Left lung (tissue), 10 donors: Measurements from ENCODE around the gene CAB39. TPM values are rescaled to one million over a fixed set of nuclear protein-coding genes. Genes with fewer than 3 reads are reported as not detected.

Experiments used
- ATAC-seq: fragments of 200-7000 bp; cut with Tn5 transposase; one replicate; pipeline ENCODE4 v1.9.1; 2020; ENCODE audit warnings: moderate library complexity
- DNase-seq, 4 donors: peaks; one replicate each; pipeline ENCODE4 v3.0.0-alpha.2; 2013 to 2020
- H3K27ac ChIP-seq, 2 donors: fragments of 200-600 bp; sonication (generic) in 1 of 2; one replicate each; pipeline versions ENCODE4 v1.5.0 to v1.8.0; 2020 to 2021
- H3K27me3 ChIP-seq, 2 donors: fragments of 200-600 bp; sonication (generic) in 1 of 2; one replicate each; pipeline versions ENCODE4 v1.5.0 to v1.8.0; 2020 to 2021
- H3K36me3 ChIP-seq, 2 donors: fragments of 200-600 bp; sonication (generic) in 1 of 2; one replicate each; pipeline versions ENCODE4 v1.5.0 to v1.8.0; 2020 to 2021
- H3K4me1 ChIP-seq, 2 donors: fragments of 200-600 bp; one replicate each; pipeline ENCODE4 v1.8.0; 2021
- H3K4me3 ChIP-seq, 2 donors: fragments of 200-600 bp; sonication (generic) in 1 of 2; one replicate each; pipeline versions ENCODE4 v1.5.0 to v1.8.0; 2020 to 2021; ENCODE audit warnings: mild to moderate bottlenecking in 1 of 2
- H3K9me3 ChIP-seq, 2 donors: fragments of 200-600 bp; sonication (generic) in 1 of 2; one replicate each; pipeline versions ENCODE4 v1.5.0 to v1.8.0; 2020 to 2021
- CTCF ChIP-seq, 2 donors: fragments of 200-600 bp; sonication (generic) in 1 of 2; IDR thresholded peaks; one replicate each; pipeline versions ENCODE4 v1.5.0 to v1.8.0; 2021; ENCODE audit warnings: antibody characterized with exemption in 2 of 2
- intact Hi-C, 2 donors: fragments of 100-400 bp; cut with DNase I; formaldehyde crosslinking; loops; one replicate each; pipeline versions ENCODE4 v1.11.2 to v1.14.2; 2022
- polyA plus RNA-seq, 6 donors: library from polyadenylated mRNA; unstranded; fragments of 120-200 nt; gene quantifications; one replicate each; pipeline ENCODE4 v1.2.1, GENCODE V29; 2013; ENCODE audit not compliant: insufficient read length in 6 of 6
- total RNA-seq, 2 donors: library from RNA; stranded (reverse); fragmentation: NEBNext Ultra II Directional; extraction: Animal tissue kit (Norgen Biotek cat#: 25700); gene quantifications; one replicate each; pipeline ENCODE4 v1.2.1, GENCODE V29; 2021
- donor health status: DM: no; HTN: yes; CAD: no.
- donor health status: DM: no; HTN: no; CAD: no.

Gene CAB39
- total and polyA plus RNA-seq, 8 donors = 52.9 to 86.5 (median 63.3) TPM

- ATAC-seq (peak; percentile 36), DNase-seq (peak in 2 of 4 donors; percentile 43 to 90)
- Histone ChIP-seq H3K27me3 (no peaks in the 10 kb centered on the region), H3K4me1 (peaks cover 29 to 76% of the 10 kb centered on the region in 2 donors), H3K27ac (peak overlapping the region; percentile 93 to 96), H3K4me3 (peak overlapping the region; percentile 81 to 96), H3K9me3 (no peaks in the 10 kb centered on the region), H3K36me3 (no peaks in the 10 kb centered on the region)
- no peak for TF ChIP-seq CTCF (IDR thresholded peaks at IDR 0.05)
- intact Hi-C loops = loop anchor here in 1 of 2 donors (5.0 kb wide), 1 partner anchor 84 kb away; no protein-coding TSS in a partner anchor
Measured at GRCh38 chr2:230713331-230714135, 891 bp downstream of the CAB39 start.

- no peaks in the 10 kb centered on the region for H3K9me3 ChIP-seq
- H3K27me3 ChIP-seq = no peaks in the 10 kb centered on the region
- H3K36me3 ChIP-seq = no peaks in the 10 kb centered on the region
- H3K4me3 ChIP-seq = peak overlapping the region; percentile 81 to 96
- peaks cover 29 to 80% of the 10 kb centered on the region in 2 donors for H3K4me1 ChIP-seq
- ATAC-seq (peak; percentile 59), DNase-seq (no peak)
- intact Hi-C loops = loop anchor here in 1 of 2 donors (5.0 kb wide), 1 partner anchor 83 kb away; no protein-coding TSS in a partner anchor
- peak overlapping the region; percentile 93 to 96 for H3K27ac ChIP-seq
- TF ChIP-seq CTCF (IDR thresholded peaks at IDR 0.05) = no peak
Measured at GRCh38 chr2:230714136-230714480, 1.5 kb downstream of the CAB39 start.

GRCh38 chr2:230715201-230715600 lies 2.6 kb downstream of the CAB39 start:
- Histone ChIP-seq H3K4me3 (peak overlapping the region in 1 of 2 donors; percentile 96), H3K36me3 (no peaks in the 10 kb centered on the region), H3K9me3 (no peaks in the 10 kb centered on the region), H3K27ac (peak overlapping the region in 1 of 2 donors; percentile 96), H3K4me1 (peaks cover 29 to 83% of the 10 kb centered on the region in 2 donors), H3K27me3 (no peaks in the 10 kb centered on the region)
- ATAC-seq = no peak
- DNase-seq = no peak
- no peak for TF ChIP-seq CTCF (IDR thresholded peaks at IDR 0.05)
- intact Hi-C loops = no loop called here

GRCh38 chr2:230716588-230716987 lies 3.9 kb downstream of the CAB39 start:
- Histone ChIP-seq H3K27ac (no peak overlapping the region), H3K4me1 (peaks cover 29 to 83% of the 10 kb centered on the region in 2 donors), H3K9me3 (no peaks in the 10 kb centered on the region), H3K4me3 (no peak overlapping the region), H3K27me3 (no peaks in the 10 kb centered on the region), H3K36me3 (peaks cover 0 to 11% of the 10 kb centered on the region in 2 donors)
- TF ChIP-seq CTCF (IDR thresholded peaks at IDR 0.05) = no peak
- DNase-seq = no peak
- intact Hi-C loops = no loop called here
- ATAC-seq = no peak

- Histone ChIP-seq H3K4me1 (peaks cover 29 to 84% of the 10 kb centered on the region in 2 donors), H3K4me3 (no peak overlapping the region), H3K36me3 (peaks cover 0 to 11% of the 10 kb centered on the region in 2 donors), H3K9me3 (no peaks in the 10 kb centered on the region), H3K27ac (no peak overlapping the region), H3K27me3 (no peaks in the 10 kb centered on the region)
- intact Hi-C loops = no loop called here
- DNase-seq (no peak), ATAC-seq (no peak)
- TF ChIP-seq CTCF (IDR thresholded peaks at IDR 0.05) = no peak
Measured at GRCh38 chr2:230717600-230717999, 5.0 kb downstream of the CAB39 start.
